GM18867 (cell line): ENCODE measurements around the gene CCDC170.

ENCODE experiments used
- ATAC-seq: cut with Tn5 transposase; IDR thresholded peaks from one replicate; pipeline ENCODE4 v1.9.1; 2021; ENCODE audit warnings: mild to moderate bottlenecking, moderate library complexity; ENCODE audit not compliant: unreplicated experiment

Gene CCDC170

GRCh38 chr6:151616600-151616999 is 122.8 kb downstream of the CCDC170 start:
- no peak for ATAC-seq

DNA sequence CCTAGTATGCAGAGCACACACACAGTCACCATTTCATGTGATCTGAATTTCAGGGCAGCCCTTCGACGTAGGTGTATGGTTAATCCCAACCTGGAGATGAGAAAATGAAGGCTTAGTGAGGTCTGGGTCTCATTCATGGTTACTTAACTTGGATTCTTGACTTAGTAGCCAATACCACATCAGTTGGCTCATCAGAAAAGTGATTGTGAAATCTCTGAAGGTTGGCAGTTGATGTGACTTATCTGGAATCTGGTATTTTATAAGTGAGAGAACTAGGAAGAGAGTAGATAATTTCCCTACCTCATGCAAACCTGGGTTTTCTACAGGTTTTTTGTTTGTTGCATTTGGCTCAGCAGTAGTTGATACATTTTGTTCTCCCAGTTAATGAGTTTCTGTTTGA is 123.7 kb downstream of the CCDC170 start:
- ATAC-seq: no peak

GRCh38 chr6:151618717-151619116 is 124.9 kb downstream of the CCDC170 start:
- no peak for ATAC-seq

DNA sequence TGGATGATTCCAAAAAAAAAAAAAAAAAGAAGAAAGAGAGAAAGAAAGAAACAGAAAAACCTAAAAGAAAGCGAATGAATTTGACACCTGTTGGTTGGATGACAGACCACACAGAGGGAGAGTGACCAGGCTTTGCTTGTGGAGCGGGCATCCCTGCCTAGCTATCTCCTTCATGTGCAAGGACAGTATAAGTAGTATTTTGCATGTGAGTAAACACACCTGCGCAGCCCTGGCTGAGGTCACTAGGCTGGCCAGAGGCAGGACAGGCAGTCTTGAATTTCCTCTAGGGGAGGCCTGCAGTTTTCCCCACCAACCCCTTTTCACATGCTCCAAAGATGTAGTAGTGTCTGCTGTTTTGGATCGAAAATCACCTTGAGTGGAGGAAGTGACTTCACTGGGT is 126.4 kb downstream of the CCDC170 start:
- no peak for ATAC-seq

GRCh38 chr6:151624071-151624470 is 130.3 kb downstream of the CCDC170 start:
- ATAC-seq: no peak

DNA sequence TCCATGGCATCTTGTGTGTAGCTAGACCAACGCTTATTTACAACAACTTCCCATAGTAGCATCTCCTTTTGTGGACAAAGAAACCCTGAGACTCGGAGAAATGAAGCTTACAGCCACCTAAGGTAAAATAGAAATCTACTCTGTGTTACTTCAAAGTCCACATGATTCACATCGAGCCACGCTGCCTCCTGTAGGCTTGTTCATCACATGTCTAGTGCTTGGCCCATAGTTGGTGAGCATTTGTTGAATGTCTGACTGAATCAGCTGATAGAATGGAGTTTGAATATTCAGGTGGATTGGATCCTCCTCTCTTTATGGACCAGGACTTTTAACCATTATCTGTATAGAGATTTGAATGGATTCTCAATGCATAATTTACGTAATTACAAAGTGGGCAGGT is 130.7 kb downstream of the CCDC170 start:
- no peak for ATAC-seq

DNA sequence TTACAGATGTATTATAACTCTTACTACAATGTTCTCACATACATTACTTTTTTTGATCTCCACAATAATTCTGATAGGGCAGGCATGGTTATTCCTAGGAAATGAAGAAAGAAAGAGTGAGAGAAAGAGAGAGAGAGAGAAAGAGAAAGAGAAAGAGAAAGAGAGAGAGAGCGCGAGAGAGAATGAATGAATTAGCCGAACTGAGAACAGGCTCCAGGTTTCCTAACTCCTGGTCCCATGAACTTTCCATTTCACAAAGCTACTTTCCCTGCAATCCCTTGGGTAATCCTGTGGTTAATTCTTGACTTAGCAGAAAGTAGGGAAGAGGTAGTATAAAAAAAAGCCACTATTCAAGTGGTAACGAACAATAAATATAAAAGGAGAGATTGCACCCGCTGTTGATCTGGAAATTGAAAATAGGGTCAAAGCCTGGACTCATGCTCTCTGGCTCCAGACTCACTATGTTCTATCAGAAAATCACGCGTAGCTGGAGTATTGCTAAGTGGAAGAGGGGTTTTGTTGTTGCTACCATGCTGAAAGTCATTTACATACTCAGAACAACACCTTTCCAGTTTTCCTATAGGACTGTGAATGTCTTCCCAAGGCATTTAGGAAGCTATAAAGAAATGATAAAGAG is 131.2 kb downstream of the CCDC170 start:
- ATAC-seq: no peak

GRCh38 chr6:151627689-151628444 is 134.1 kb downstream of the CCDC170 start:
- peak; percentile 77 for ATAC-seq

DNA sequence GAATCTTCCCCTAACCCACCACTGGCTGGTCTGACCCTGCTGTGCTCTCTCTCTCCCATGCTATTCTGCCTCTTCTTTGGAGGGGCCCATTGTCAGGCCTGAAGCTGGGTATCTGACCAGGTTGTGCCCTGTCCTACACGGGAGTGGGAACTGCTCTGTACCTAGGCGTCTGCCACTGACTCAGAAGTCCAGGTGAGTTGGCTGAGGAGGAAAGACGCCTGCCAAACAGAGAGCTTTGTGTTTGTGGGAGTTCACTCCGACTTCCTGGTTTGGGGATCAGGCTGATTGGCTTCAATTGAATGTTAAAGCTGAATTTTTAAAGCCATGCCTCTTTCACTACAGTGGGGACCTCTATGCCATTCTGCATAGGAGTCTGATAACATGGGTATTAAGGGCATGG is 136.0 kb downstream of the CCDC170 start:
- ATAC-seq: no peak

DNA sequence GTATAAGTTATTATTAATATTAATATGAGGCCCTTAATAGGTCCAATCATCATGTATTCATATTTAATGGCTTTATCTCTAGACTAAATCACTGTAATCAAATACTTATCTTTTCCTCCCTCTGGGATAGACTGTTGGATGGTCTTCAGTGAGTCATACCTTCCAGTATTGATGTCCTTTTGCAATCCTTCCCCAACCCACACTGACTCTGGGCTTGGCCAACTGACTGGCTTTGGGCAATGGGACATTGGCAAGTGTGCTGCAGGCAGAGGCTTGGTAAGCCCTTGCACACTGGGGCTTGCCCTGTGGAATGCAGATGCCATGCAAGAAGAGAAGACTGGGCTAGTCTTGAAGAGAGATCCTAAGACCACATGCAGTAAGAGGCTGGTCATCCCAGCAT is 136.6 kb downstream of the CCDC170 start:
- no peak for ATAC-seq

- no peak for ATAC-seq
Measured at GRCh38 chr6:151630991-151631655, 137.3 kb downstream of the CCDC170 start.

- no peak for ATAC-seq
Measured at GRCh38 chr6:151632415-151632987, 138.7 kb downstream of the CCDC170 start.

- ATAC-seq: no peak
Measured at GRCh38 chr6:151633526-151634335, 139.9 kb downstream of the CCDC170 start.

DNA sequence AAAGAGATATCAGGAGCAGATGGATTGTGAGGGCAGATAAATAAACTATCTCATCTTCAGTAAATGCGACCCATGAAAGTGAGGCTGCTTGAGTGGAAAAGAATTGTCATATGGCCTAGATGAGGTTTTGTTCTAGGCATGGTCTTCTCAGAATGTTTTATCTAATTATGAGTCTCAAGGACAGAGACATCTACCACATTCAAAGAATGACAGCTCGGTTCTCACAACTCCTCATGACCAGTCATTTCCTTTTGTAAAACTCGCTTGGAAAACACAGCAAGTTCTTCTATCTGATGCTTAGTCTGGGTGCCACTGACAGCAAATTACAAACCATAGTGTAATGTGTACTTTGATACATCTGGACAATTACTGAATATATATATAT is 140.5 kb downstream of the CCDC170 start:
- ATAC-seq: no peak

DNA sequence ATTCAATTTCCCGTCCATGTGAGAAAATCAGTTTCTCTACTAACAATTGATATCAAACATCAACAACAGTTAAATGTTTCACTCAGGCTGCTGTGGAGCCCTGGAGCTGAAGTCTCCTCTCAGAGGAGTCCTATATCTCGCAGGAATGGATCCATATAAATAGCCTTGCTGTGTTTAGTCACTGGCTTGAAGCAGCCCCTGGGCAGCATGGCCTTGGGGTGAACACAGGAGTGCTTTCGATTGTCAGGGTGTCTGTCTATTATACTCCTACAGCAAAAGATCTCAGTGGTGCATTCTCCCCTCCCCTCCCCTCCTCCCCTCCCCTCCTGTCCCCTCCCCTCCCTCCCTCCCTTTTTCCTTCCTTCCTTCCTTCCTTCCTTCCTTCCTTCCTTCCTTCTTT is 141.9 kb downstream of the CCDC170 start:
- ATAC-seq: no peak

DNA sequence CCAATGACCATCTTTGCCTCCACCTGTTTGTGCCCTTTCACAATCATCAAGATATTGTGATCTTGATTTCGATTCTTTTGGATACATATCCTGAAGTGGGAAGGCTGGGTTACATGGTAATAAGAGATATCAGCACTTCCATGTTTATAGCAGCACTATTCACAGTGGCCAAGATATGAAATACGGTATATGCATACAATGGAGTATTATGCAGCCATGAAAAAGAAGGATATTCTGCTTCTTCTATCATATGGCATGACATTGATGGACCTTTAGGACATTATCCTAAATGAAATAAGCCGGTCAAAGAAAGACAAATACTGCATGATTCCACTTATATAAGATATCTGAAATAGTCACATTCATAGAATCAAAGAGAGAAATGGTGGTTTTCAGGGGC is 144.0 kb downstream of the CCDC170 start:
- no peak for ATAC-seq

DNA sequence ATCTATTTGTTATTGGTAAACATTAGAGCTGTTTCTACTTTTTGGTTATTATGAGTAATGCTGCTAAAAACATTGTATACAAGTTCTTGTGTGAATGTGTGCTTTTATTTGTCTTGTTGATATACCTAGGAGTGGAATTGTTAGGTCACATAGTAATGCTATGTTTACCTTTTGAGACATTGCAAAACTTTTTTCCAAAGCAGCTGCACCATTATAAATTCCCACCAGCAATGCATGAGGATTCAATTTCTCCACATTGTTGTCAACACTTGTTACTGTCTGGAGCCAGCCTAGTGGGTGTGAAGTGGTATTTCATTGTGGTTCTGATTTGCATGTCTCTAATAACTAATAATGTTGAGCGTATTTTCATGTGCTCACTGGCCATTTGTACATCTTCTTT is 145.9 kb downstream of the CCDC170 start:
- ATAC-seq: no peak

- no peak for ATAC-seq
Measured at GRCh38 chr6:151641028-151641427, 147.2 kb downstream of the CCDC170 start.

GRCh38 chr6:151647976-151648639 is 154.3 kb downstream of the CCDC170 start:
- ATAC-seq: no peak

GRCh38 chr6:151649835-151650234 is 156.0 kb downstream of the CCDC170 start:
- ATAC-seq: no peak
